Panc1 (cell line): Measurements from ENCODE around the gene MYT1. TPM values are rescaled to one million over a fixed set of nuclear protein-coding genes. Genes with fewer than 3 reads are reported as not detected.

Source experiments
- ATAC-seq: fragments of 200-7000 bp; cut with Tn5 transposase; 2 replicates; pipeline ENCODE4 v1.9.1; 2020; ENCODE audit warnings: mild to moderate bottlenecking, moderate library complexity
- BruUV-seq: library from RNA; stranded (reverse); fragments of 400-500 nt; replicated peaks from 2 replicates; lab custom pipeline; 2021; lab: Mats Ljungman, UMichigan
- CTCF ChIA-PET: fragments of 300-600 bp; sonication (Branson Sonifier 250); formaldehyde crosslinking; loops from one replicate; lab custom pipeline; 2022; ENCODE audit warnings: antibody characterized with exemption; lab: Charles Lee
- POLR2A ChIA-PET: fragments of 300-600 bp; sonication (Branson Sonifier 250); formaldehyde crosslinking; loops from one replicate; lab custom pipeline; 2022; ENCODE audit warnings: antibody characterized with exemption; lab: Charles Lee
- DNase-seq: peaks from one replicate; pipeline ENCODE4 v3.0.0-alpha.2; 2010; ENCODE audit warnings: low read depth, low spot score
- H3K27ac ChIP-seq: 2 replicates; pipeline ENCODE4 v1.5.1; 2011; ENCODE audit warnings: mild to moderate bottlenecking, low read length, inconsistent platforms
- H3K27me3 ChIP-seq: fragments of 200-500 bp; sonication (Bioruptor generic); 2 replicates; pipeline ENCODE4 v1.6.0; 2014; ENCODE audit warnings: low read length, inconsistent platforms; ENCODE audit not compliant: control insufficient read depth, insufficient read depth
- H3K36me3 ChIP-seq: fragments of 200-500 bp; sonication (Bioruptor generic); 2 replicates; pipeline ENCODE4 v1.5.1; 2014; ENCODE audit warnings: inconsistent platforms, mild to moderate bottlenecking, low read length, moderate library complexity; ENCODE audit not compliant: control insufficient read depth, insufficient read depth
- H3K4me1 ChIP-seq: 2 replicates; pipeline ENCODE4 v1.5.1; 2011; ENCODE audit warnings: inconsistent platforms, mild to moderate bottlenecking, low read length, moderate library complexity; ENCODE audit not compliant: control insufficient read depth, insufficient read depth
- H3K4me3 ChIP-seq, 2 experiments: 2 replicates each; pipeline ENCODE4 v1.5.1; 2011 to 2012; ENCODE audit warnings: low read depth in 2 of 2, low read length in 2 of 2, mild to moderate bottlenecking in 2 of 2, inconsistent platforms in 1 of 2, moderate library complexity in 1 of 2
- H3K9me3 ChIP-seq: fragments of 200-500 bp; sonication (Bioruptor generic); 2 replicates; pipeline ENCODE4 v1.5.1; 2014; ENCODE audit warnings: low read depth, mild to moderate bottlenecking, inconsistent platforms, low read length, moderate library complexity; ENCODE audit not compliant: control insufficient read depth, insufficient read depth
- CTCF ChIP-seq: fragments of 450-650 bp; IDR thresholded peaks from 2 replicates; pipeline ENCODE4 v1.5.1; 2017; ENCODE audit warnings: mild to moderate bottlenecking
- POLR2AphosphoS5 ChIP-seq: IDR thresholded peaks from 2 replicates; pipeline ENCODE4 v1.6.1; 2012; ENCODE audit warnings: mild to moderate bottlenecking, low read depth, low read length, moderate library complexity
- REST ChIP-seq, 2 experiments: IDR thresholded peaks; 2 replicates each; pipeline ENCODE4 v1.6.1; 2011 to 2012; ENCODE audit warnings: low read depth in 2 of 2, control low read depth in 1 of 2, low read length in 1 of 2, mild to moderate bottlenecking in 1 of 2, moderate library complexity in 1 of 2; ENCODE audit not compliant: insufficient read depth in 1 of 2
- SIN3A ChIP-seq: IDR thresholded peaks from 2 replicates; pipeline ENCODE4 v1.6.1; 2012; ENCODE audit warnings: low read depth, mild to moderate bottlenecking, low read length, moderate library complexity, borderline replicate concordance; ENCODE audit not compliant: insufficient read depth
- in situ Hi-C: cut with HindIII; loops from 2 replicates; pipeline ENCODE4 v1.10.0; 2016; ENCODE audit warnings: low sequenced_read_pairs, low pct_unique_long_range_greater_than_20kb
- intact Hi-C: fragments of 100-400 bp; cut with micrococcal nuclease; formaldehyde crosslinking; loops from one replicate; pipeline ENCODE4 v1.10.0; 2022; ENCODE audit not compliant: unreplicated experiment
- total RNA-seq: library from RNA; stranded (reverse); gene quantifications from one replicate; pipeline ENCODE4 v1.2.1, GENCODE V29; 2021; ENCODE audit not compliant: unreplicated experiment

Gene MYT1
- total RNA-seq, 1 experiment from 2014 or later = 0.41 TPM

GRCh38 chr20:64156886-64157875 lies 7.1 kb upstream of the MYT1 start:
- H3K27ac ChIP-seq = no peak overlapping the region
- CTCF ChIA-PET = interaction anchor here (0.5 kb wide), 1 partner anchor 619 kb away, joined by 3 read pairs; no protein-coding TSS in a partner anchor
- no peaks in the 10 kb centered on the region for H3K36me3 ChIP-seq
- H3K4me1 ChIP-seq = no peaks in the 10 kb centered on the region
- no TSS peak for BruUV-seq
- TF ChIP-seq REST (IDR thresholded peaks at IDR 0.05; ENCODE audit: insufficient read depth in 1 of 2, low read depth in 2 of 2, low read length in 1 of 2) = no peak
- peaks cover 4% of the 10 kb centered on the region; the same call in 1 of the 2 replicates for H3K27me3 ChIP-seq
- POLR2A ChIA-PET = no interaction called here
- in situ Hi-C loops = no loop called here
- no peak overlapping the region for H3K4me3 ChIP-seq
- ATAC-seq (0 out of 2 replicates have a peak, but pooled peaks have one; percentile 24), DNase-seq (no peak)
- intact Hi-C loops = no loop called here
- no peaks in the 10 kb centered on the region for H3K9me3 ChIP-seq

- H3K27me3 ChIP-seq = peaks cover 8% of the 10 kb centered on the region
- DNase-seq (no peak), ATAC-seq (no peak)
- H3K4me1 ChIP-seq = no peaks in the 10 kb centered on the region
- in situ Hi-C loops = no loop called here
- H3K36me3 ChIP-seq = no peaks in the 10 kb centered on the region
- no TSS peak for BruUV-seq
- H3K9me3 ChIP-seq = no peaks in the 10 kb centered on the region
- H3K27ac ChIP-seq = no peak overlapping the region
- intact Hi-C loops = no loop called here
- ChIA-PET CTCF (no interaction called here), POLR2A (no interaction called here)
- no peak for TF ChIP-seq SIN3A
- TF ChIP-seq POLR2AphosphoS5 = no peak
- no peak for TF ChIP-seq CTCF
- no peak for TF ChIP-seq REST (IDR thresholded peaks at IDR 0.05; ENCODE audit: insufficient read depth in 1 of 2, low read depth in 2 of 2, low read length in 1 of 2)
- H3K4me3 ChIP-seq = no peak overlapping the region
Measured at GRCh38 chr20:64157878-64158277, 6.4 kb upstream of the MYT1 start.
